ENCODE data around the gene BTNL9.

DNA sequence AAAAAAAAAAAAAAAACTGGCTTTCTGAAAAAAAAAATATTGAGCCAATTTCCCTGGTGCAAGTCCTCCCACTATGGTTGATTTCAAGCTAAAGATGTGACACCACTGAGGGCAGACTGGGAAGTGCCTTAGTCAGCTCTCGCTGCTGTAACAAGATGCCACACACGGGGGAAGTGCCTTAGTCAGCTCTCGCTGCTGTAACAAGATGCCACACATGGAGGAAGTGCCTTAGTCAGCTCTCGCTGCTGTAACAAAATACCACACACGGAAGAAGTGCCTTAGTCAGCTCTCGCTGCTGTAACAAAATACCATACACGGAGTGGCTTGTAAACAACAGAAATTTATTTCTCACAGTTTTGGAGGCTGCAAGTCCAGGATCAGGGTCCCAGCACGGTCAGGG lies 23.4 kb downstream of the BTNL9 start:
- TF ChIP-seq POLR2AphosphoS5 (IDR thresholded peaks at IDR 0.05; ENCODE audit: low read depth, low read length) (no peak), POLR2A (IDR thresholded peaks at IDR 0.05; ENCODE audit: low read depth, low read length) (no peak)

Measured in GM12891 (cell line).